Smooth muscle cell of the brain vasculature (primary cell): Measurements from ENCODE around the gene NCKAP1.
A peak's percentile ranks its signal among the peaks of the same experiment; 100 is the strongest.
"Not testable (repeated sequence)": the region's sequence is repeated elsewhere in the genome, so short reads cannot be mapped to it uniquely, and the experiment has no call there.

Source experiments
- DNase-seq: peaks from one replicate; pipeline ENCODE4 v3.0.0-alpha.2; 2012; ENCODE audit warnings: low read depth, low spot score

NCKAP1 gene

GRCh38 chr2:183035954-183036669 lies 2.1 kb downstream of the NCKAP1 start:
- no peak for DNase-seq

DNA sequence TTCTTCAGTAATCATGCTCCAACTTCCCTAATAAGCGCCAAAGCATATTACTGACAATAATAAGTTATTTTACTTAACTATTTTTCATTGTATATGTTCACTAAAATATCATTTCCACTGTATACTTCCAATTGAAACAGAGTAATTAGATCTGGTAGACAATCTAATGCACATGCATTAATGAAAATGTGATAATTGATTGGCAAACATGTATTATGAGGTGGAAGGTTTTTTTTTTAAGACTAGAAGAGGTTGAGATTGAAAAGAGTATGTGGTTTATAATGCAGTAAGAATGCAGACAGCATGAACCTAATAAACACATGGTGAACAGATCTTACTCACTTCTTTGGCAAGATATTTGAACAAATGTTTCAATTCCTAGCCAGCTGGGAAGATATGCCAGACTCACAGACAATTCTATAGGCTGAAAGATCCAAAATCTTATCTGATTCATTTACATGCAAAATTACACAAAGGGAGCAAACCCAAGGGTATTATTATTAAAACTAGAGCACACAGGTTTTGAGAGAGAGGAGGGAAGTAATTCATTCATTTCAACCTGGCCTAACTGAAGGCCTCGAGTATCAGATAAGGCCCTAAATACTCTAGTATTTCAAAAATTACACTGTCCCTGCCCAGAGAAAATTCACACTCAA lies 2.8 kb downstream of the NCKAP1 start:
- DNase-seq = no peak

GRCh38 chr2:183034806-183035205 lies 3.5 kb downstream of the NCKAP1 start:
- no peak for DNase-seq

DNA sequence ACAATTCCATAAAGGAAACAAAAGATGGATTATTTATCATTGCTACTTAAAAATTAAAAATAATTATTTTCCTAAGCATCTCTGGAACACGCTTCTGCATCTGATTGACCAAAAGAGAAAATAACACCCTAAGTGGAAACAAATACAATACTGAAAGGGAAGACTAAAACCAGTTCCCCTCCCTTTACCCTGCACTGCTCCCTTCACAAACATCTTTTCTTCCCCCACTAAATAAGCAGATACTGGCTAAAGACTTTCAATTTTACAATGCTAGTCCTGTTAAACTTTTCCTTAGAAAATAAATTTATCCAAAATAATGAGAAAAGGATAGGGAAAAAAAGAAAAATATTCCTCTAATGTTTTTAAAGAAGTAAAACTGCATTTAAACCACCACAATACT lies 4.3 kb downstream of the NCKAP1 start:
- no peak for DNase-seq

DNA sequence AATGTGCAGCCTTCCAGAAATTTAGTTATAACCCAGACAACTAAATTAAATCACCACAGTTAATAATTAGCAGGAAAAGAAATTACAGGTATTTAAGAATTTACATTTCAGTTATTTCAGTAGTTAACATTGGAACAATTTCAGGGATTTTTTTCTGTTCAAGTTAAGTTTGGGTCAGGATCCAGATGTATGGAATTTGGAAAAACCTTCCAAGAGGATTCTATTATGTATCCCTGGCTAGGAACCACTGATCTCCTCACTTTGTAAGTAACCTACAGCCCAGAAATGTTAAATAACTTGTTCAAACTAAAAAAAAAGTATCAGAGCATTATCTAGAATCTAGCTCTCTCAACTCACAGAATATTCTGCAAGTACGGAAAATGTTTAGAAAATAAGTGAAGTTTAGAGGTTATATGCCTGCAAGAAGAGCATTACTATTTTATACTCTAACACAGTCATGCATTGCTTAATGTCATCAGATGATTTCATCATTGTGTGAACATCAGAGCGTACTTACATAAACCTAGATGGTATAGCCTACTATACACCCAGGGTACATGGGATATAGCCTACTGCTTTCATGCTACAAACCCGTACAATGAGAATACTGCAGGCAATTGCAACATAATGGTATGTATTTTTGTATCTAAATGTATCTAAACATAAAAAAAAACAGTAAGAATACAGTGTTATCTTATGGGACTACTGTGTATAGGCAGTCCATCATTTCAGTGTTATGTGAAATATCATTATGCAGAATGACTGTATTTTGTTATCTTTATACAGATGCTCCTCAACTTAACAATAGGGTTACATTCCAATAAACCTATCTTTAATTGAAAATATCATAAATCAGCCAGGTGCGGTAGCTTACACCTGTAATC lies 6.1 kb downstream of the NCKAP1 start:
- DNase-seq = no peak

- no peak for DNase-seq
Observed at GRCh38 chr2:183029219-183029618, 9.0 kb downstream of the NCKAP1 start.

- no peak for DNase-seq
Observed at GRCh38 chr2:183028108-183028507, 10.1 kb downstream of the NCKAP1 start.

DNA sequence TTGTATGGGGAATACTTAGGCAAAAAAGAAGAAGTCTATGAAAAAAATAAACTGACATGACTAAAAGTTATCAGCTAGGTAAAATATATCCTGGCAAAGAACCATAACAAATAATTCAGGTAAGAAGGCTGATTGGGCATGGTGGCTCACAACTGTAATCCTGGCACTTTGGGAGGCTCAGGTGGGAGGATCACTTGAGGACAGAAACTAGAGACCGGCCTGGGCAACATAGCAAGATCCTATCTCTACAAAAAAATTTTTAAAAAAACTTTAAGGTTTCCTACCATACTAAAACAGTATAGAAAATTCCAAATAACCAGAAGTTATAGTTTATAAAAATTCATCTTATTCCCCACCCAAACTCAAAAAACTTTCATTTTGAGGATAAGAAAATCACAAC lies 10.8 kb downstream of the NCKAP1 start:
- DNase-seq = no peak

DNA sequence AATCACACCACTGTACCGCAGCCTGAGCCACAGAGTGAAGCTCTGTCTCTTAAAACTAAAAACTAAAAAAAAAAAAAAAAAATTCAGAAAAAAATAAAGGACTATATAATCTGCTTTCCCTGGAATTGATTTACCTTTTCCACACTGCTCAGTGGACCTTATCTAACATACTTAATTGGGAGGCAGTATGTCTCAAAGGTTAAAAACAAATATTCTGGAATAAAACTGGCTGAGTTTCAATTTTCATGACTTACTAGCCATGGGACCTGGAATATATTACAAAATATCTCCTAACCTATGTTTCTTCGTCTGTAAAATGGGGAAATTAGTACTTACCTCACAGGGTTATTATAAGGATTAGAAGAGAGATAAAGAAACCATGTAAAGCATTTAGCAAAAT lies 11.8 kb downstream of the NCKAP1 start:
- DNase-seq = no peak

DNA sequence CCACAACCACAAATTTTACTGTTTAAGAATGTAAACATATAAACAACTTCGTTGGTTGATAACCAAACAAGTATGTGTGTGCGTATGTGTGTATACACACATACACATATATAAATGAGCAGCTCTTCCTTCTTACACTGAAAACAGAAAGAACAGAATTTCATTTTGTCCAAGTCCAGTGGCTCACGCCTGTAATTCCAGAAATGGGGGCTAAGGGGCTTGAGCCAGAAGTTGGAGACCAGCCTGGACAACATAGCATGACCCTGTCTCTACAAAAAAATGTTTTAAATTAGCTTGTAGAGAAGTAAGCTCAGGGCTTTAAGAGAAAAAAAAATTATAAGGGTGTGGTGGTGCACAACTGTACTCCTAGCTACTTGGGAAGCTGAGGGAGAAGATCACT lies 12.3 kb downstream of the NCKAP1 start:
- DNase-seq = no peak

GRCh38 chr2:183024339-183025095 lies 13.7 kb downstream of the NCKAP1 start:
- no peak for DNase-seq

DNA sequence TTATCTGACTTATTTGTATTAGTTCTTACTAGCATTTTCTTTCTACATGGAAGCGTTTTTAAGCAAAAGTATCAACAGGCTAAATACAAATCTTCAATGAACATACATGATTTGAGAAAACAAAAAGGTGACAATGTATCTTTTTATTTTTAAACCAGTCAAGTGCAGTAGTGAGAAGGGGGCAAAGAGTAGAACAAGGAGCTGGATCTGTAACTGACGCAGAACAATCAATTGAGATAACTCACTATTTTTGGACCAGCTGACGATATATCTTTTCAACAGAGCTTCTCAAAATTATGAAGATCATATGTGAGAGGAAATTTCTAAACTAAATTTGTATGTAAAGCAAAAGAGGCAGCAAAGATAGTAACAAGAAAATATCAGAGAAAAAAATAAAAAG lies 15.5 kb downstream of the NCKAP1 start:
- no peak for DNase-seq

GRCh38 chr2:183021613-183022012 lies 16.6 kb downstream of the NCKAP1 start:
- no peak for DNase-seq

DNA sequence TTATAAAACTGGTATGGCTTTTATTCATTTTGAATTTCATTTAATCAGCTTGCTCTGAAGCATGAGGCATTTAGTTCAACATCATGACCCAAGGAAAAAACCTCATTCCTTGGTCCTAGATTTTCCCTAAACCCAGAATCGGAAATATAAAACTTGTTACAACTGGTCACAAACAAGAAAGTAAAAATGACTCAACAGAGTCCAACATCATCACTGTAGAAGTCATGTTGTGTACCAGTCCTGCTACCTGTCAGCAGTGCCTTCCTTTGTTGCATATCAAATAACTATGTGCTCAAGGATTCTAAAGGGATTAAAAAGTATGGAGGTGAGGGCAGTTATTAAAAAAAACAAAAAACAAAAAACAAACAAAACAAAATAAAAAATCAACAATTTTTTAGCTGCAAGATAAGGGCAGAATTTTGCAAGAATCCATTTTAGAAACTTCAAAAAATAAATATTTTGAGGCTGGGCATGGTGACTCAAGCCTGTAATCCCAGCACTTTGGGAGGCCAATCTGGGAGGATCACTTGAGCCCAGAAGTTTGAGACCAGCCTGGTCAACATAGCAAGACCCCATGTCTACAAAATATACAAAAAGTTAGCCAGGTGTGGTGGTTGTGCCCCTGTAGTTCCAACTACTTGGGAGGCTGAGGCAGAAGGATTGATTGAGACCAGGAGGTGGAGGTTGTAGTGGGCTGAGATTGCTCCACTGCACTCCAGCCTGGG lies 18.4 kb downstream of the NCKAP1 start:
- no peak for DNase-seq

- DNase-seq = not testable (repeated sequence)
Observed at GRCh38 chr2:183017845-183018244, 20.4 kb downstream of the NCKAP1 start.

DNA sequence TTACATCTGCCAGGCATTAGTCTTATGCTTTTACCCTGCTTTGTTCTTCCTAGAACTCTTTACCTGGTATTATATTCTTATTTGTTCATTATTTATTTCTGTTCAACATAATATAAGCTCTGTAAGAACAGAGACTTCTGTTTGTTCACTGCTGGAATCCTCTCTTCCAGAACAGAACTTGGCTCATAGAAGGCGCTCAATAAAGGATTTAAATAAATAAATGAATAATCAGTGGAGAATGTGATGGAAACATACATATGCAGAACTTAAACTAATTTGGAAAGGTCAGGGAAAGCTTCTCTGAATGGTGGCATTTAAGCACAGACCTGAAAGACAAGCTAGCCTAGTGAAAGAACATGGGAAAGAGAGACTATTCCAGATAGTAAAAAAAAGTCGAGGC lies 24.3 kb downstream of the NCKAP1 start:
- no peak for DNase-seq

- DNase-seq = no peak
Observed at GRCh38 chr2:183011743-183012142, 26.5 kb downstream of the NCKAP1 start.

DNA sequence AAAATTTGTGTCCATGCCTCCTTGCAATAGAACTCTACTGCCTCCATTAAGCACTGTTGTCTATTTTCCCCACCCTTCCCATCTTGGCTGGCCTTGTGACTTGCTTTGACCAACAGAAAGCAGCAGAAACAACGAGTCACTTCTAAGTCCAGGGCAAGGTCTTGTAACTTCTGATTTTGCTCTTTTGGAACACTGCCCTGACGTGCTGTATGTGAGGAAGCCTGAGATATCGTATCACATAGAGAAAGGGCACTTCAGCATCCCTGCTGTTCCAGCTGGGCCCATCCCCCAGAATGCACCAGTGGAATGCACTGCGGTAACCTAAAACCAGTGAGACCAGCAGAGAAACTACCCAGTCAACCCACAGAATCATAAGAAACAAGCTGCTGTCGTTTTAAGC lies 28.1 kb downstream of the NCKAP1 start:
- DNase-seq = peak; percentile 89

- no peak for DNase-seq
Observed at GRCh38 chr2:183009249-183009899, 28.9 kb downstream of the NCKAP1 start.

GRCh38 chr2:183001948-183002347 lies 36.3 kb downstream of the NCKAP1 start:
- no peak for DNase-seq

- no peak for DNase-seq
Observed at GRCh38 chr2:183000846-183001245, 37.4 kb downstream of the NCKAP1 start.
